ENCODE results near the gene CDK2AP2.

The CDK2AP2 gene

DNA sequence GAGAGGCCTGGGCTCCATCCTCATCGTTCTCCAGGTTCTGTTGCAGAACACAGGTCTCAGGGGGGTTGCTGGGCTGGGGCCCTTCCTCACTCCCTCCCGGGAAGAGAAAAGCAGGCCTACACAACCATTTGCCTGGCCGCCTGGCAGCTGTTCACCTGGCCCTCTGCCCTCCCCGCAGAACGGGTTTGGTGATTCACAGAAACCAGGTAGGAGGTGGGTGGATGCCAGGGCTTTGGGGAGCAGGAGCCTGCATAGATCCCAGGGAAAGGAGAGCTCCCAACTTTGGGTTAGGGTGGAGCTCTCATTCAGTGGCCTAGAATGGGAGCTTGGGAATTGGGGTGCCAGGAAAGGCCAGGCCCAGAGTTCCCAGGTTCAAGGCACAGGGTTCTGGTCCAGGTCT lies 39.9 kb downstream of the CDK2AP2 start:
- TF ChIP-seq FOXM1 (IDR thresholded peaks at IDR 0.05; ENCODE audit: borderline replicate concordance, low read depth) = no peak
- no peak for TF ChIP-seq TAF1 (IDR thresholded peaks at IDR 0.05; ENCODE audit: low read depth)
- 0 out of 2 replicates have a peak, but pooled peaks have one; percentile 33 for TF ChIP-seq EGR1 (IDR thresholded peaks at IDR 0.05)
- peak; percentile 33; the same call in 1 of the 2 replicates for TF ChIP-seq TCF12 (IDR thresholded peaks at IDR 0.05; ENCODE audit: low read depth)
- peak; percentile 80 for TF ChIP-seq NFIC (IDR thresholded peaks at IDR 0.05)
- TF ChIP-seq, protein P1, sequence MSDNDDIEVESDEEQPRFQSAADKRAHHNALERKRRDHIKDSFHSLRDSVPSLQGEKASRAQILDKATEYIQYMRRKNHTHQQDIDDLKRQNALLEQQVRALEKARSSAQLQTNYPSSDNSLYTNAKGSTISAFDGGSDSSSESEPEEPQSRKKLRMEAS (IDR thresholded peaks at IDR 0.05) = peak; percentile 46; the same call in 1 of the 2 replicates
- TF ChIP-seq TEAD4 (IDR thresholded peaks at IDR 0.05) = peak; percentile 48; the same call in 1 of the 2 replicates

DNA sequence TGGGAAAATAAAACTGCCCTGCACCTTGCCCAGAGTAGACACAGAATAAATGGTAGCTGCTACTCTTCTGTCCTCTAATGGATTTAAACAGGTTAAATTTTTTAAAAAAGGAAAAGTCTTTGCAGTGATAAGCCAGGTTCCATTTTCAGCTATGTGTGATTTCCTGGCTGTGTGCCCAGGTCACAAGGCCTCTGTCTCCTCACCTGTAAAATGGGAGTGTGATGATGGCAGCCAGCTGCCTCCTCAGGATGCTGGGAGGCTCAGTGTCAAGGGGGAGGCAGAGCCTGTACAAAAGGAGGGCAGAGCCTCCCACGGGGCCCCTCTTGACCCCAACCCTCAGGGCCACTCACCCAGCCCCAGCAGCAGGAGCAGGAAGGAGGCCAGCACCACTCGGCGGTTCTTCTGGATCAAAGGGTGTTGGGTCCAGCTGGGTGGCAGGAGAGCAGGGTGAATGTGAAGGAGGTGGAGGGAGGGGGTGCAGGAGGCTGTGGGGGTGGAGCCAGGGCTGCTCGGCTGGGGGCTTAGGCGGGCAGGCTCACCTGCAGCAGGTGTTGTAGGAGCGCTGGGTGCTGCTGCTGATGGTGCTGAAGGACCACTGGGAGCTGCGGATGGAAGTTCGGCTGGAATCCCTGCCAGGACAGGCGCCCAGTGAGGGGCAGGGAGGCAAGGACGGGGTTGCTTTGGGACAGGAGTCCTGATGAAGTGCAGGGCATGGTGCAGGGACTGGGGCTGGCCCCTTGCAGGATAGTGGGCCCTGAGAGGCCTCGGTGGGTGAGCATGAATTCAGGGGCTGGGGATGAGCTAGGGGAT lies 40.8 kb downstream of the CDK2AP2 start:
- TF ChIP-seq NFIC (IDR thresholded peaks at IDR 0.05) (peak; percentile 63), CEBPB (IDR thresholded peaks at IDR 0.05) (no peak)

DNA sequence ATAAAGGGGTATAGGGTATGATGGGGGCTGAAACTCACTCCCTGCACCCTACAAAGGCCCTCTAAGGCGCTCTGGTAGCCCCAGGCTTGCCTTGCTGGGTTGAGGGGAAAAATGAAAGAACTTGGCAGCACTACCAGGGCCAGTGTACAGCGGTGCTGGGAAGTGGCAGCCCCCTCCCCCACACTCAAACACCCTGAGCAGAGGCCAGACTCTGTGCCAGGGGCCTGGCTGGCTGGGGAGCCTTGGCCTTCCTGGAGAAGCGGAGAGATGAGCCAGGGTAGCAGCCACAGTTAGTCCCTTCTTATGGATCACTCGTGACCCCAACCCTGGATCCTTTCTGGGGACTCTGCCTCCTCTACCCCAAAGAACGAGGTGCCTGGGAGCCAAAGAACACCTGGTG lies 41.6 kb downstream of the CDK2AP2 start:
- TF ChIP-seq CREB1 (IDR thresholded peaks at IDR 0.05; ENCODE audit: low read depth) (no peak), RAD21 (IDR thresholded peaks at IDR 0.05; ENCODE audit: low read depth) (no peak), TEAD4 (IDR thresholded peaks at IDR 0.05) (no peak), NFIC (IDR thresholded peaks at IDR 0.05) (no peak), YY1 (IDR thresholded peaks at IDR 0.05; ENCODE audit: low read depth) (no peak), EGR1 (IDR thresholded peaks at IDR 0.05) (no peak), EP300 (IDR thresholded peaks at IDR 0.05; ENCODE audit: borderline replicate concordance) (no peak), FOXM1 (IDR thresholded peaks at IDR 0.05; ENCODE audit: borderline replicate concordance, low read depth) (no peak), ZBTB7A (IDR thresholded peaks at IDR 0.05; ENCODE audit: low read depth) (no peak), CEBPB (IDR thresholded peaks at IDR 0.05) (no peak), TCF12 (IDR thresholded peaks at IDR 0.05; ENCODE audit: low read depth) (no peak), TAF1 (IDR thresholded peaks at IDR 0.05; ENCODE audit: low read depth) (no peak)
- TF ChIP-seq, protein P2, sequence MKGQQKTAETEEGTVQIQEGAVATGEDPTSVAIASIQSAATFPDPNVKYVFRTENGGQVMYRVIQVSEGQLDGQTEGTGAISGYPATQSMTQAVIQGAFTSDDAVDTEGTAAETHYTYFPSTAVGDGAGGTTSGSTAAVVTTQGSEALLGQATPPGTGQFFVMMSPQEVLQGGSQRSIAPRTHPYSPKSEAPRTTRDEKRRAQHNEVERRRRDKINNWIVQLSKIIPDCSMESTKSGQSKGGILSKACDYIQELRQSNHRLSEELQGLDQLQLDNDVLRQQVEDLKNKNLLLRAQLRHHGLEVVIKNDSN (IDR thresholded peaks at IDR 0.05) = no peak
- TF ChIP-seq, protein P3, sequence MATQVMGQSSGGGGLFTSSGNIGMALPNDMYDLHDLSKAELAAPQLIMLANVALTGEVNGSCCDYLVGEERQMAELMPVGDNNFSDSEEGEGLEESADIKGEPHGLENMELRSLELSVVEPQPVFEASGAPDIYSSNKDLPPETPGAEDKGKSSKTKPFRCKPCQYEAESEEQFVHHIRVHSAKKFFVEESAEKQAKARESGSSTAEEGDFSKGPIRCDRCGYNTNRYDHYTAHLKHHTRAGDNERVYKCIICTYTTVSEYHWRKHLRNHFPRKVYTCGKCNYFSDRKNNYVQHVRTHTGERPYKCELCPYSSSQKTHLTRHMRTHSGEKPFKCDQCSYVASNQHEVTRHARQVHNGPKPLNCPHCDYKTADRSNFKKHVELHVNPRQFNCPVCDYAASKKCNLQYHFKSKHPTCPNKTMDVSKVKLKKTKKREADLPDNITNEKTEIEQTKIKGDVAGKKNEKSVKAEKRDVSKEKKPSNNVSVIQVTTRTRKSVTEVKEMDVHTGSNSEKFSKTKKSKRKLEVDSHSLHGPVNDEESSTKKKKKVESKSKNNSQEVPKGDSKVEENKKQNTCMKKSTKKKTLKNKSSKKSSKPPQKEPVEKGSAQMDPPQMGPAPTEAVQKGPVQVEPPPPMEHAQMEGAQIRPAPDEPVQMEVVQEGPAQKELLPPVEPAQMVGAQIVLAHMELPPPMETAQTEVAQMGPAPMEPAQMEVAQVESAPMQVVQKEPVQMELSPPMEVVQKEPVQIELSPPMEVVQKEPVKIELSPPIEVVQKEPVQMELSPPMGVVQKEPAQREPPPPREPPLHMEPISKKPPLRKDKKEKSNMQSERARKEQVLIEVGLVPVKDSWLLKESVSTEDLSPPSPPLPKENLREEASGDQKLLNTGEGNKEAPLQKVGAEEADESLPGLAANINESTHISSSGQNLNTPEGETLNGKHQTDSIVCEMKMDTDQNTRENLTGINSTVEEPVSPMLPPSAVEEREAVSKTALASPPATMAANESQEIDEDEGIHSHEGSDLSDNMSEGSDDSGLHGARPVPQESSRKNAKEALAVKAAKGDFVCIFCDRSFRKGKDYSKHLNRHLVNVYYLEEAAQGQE (IDR thresholded peaks at IDR 0.05; ENCODE audit: low read depth) = no peak
- TF ChIP-seq, protein P1 (IDR thresholded peaks at IDR 0.05) = no peak

DNA sequence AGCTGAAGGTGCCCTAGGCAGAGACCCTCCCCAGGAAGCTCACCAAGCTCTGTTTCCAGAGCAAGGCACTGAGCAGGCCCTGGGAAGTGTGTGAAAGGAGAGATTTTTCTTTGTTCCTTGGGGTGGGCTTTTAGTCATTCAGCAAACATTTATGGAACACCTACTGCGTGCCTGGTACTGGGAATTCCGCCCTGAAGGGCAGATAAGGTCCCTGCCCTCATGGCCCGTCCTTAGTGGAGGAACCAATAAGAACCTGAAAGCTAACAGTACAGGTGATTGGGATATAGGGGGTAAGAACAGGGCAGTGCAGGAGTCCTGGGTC lies 42.8 kb downstream of the CDK2AP2 start:
- TF ChIP-seq CREB1 (IDR thresholded peaks at IDR 0.05; ENCODE audit: low read depth) = no peak
- TF ChIP-seq NFIC (IDR thresholded peaks at IDR 0.05) = no peak
- 0 out of 2 replicates have a peak, but pooled peaks have one; percentile 11 for TF ChIP-seq EP300 (IDR thresholded peaks at IDR 0.05; ENCODE audit: borderline replicate concordance)

DNA sequence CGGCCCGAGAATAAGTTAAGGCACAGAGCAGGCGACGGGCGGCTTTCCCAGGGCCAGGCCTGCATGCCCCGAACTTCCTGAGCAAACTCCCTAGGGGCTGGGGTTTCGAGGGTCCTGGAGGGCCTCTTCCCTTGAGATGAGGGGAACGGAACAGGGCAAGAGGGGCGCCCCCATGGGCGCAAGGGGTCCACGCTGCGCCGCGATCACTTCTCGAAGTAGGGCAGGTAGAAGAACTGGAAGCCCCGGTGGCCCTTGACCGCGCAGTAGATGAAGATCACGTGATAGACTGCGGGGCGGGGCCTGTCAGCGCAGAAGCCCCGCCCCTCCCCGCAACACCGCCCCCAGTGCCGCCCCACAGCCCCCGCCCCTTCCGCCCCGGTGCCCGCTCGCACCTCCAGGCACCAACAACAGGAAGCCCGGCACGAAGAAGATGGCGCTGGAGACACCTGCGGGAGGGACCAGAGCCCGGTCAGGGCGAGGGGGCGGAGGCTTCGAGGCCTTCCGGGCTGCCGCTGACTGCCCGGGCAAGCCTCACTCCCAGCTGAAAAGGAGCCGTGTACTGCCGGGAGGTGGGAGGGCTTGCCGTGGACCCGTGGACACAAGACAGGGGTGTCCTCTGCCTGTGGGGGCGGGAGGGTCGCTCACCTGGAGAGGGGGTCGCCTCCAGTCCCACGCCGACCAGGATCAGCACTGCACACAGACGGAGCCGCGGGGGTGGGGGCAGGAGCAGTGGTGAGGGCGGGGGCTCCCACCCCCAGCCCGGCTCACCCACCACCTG lies 43.4 kb downstream of the CDK2AP2 start:
- TF ChIP-seq ZBTB7A (IDR thresholded peaks at IDR 0.05; ENCODE audit: low read depth) (peak; percentile 94), EGR1 (IDR thresholded peaks at IDR 0.05) (peak; percentile 31; the same call in 1 of the 2 replicates), FOXM1 (IDR thresholded peaks at IDR 0.05; ENCODE audit: borderline replicate concordance, low read depth) (no peak), YY1 (IDR thresholded peaks at IDR 0.05; ENCODE audit: low read depth) (peak; percentile 86), TAF1 (IDR thresholded peaks at IDR 0.05; ENCODE audit: low read depth) (peak; percentile 86), NFIC (IDR thresholded peaks at IDR 0.05) (no peak), RAD21 (IDR thresholded peaks at IDR 0.05; ENCODE audit: low read depth) (no peak), TCF12 (IDR thresholded peaks at IDR 0.05; ENCODE audit: low read depth) (peak; percentile 39; the same call in 1 of the 2 replicates)
- TF ChIP-seq, protein P1 (IDR thresholded peaks at IDR 0.05) = peak; percentile 72
- TF ChIP-seq, protein P2 (IDR thresholded peaks at IDR 0.05) = peak; percentile 91

DNA sequence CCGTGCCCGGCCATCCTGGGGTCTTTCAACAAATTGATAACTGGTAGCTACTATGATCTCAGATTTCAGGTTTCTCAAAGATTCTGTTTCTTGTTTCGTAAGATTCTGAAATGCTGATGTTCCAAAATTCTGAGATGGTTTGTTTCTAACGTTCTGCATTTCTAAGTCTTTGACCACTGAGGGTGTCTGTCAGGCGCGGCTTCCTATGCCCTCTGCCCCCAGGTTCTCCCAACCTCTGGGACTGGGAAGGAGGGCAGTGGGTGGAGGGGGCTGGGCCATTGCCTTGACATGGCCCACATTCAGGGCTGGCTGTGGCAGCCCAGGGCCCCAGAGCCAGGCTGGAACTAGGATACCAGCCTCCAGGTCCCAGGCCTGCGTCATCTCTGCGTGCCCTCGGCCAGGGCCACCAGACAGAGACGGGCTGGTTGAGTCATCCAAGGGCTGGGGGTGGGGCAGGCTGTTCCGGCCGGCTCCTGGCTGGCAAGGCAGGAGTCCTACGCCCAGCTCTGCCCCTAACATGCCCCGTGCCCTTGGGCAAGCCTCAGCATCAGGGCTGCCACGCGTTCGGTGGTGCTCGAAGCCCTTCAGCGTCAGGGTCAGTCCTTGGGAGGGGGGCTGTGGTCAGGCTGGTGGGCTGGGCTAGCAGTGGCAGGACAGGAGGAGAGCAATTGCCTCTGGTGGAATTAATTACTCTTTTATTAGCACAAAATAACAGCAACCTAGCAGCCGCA lies 44.1 kb downstream of the CDK2AP2 start:
- TF ChIP-seq, protein P3 (IDR thresholded peaks at IDR 0.05; ENCODE audit: low read depth) = no peak
- TF ChIP-seq CEBPB (IDR thresholded peaks at IDR 0.05) (no peak), FOXM1 (IDR thresholded peaks at IDR 0.05; ENCODE audit: borderline replicate concordance, low read depth) (no peak), TEAD4 (IDR thresholded peaks at IDR 0.05) (no peak), TAF1 (IDR thresholded peaks at IDR 0.05; ENCODE audit: low read depth) (no peak)
